ENCODE data around the gene FGF11. TPM values are rescaled to one million over a fixed set of nuclear protein-coding genes. Genes with fewer than 3 reads are reported as not detected.

FGF11 gene
- total and polyA plus RNA-seq, 2 of the 13 experiments (the other 11 are each of a cell fraction or from before 2014, with no cell fraction given) = 0.20 to 7.6 TPM

DNA sequence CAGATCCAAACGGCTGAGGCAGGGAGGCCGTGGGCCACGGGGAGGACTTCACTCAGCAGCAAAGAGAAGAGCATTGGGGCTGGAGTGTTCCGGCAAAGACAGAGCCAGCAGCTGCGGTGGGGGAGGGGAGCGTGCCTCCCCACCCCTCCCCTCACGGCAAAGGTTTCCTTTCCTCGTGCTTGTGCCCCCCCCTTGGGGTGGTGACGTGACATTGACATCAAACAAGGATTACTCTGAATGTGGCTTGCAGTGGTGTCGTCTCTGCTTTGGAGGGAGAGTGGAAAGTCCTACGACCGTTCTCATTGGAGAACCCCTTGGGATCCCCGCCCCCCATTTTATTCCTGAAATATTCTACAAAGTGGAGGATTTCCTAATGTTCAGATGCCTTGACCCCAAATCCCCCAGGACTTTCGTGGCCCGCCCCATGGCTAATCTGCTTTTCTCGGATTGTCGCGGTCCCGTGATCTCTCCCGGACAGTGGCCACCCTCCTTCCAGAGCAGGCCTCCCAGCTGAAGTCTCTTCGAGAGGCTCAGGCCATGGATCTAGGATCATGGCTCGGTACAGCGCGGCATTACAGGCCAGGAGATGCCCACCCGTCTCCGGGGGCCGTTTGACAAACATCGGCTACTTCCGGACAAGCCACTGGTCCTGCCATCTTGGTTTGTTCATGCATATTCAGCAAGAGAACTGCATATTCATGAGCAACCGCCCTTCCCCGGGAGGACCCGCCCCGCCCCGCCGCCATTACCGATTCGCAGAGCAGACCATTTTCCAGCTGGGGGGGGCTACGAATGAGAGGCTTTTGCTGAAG, 44.1 kb downstream of the FGF11 start (continued):
- TF ChIP-seq, protein P1, sequence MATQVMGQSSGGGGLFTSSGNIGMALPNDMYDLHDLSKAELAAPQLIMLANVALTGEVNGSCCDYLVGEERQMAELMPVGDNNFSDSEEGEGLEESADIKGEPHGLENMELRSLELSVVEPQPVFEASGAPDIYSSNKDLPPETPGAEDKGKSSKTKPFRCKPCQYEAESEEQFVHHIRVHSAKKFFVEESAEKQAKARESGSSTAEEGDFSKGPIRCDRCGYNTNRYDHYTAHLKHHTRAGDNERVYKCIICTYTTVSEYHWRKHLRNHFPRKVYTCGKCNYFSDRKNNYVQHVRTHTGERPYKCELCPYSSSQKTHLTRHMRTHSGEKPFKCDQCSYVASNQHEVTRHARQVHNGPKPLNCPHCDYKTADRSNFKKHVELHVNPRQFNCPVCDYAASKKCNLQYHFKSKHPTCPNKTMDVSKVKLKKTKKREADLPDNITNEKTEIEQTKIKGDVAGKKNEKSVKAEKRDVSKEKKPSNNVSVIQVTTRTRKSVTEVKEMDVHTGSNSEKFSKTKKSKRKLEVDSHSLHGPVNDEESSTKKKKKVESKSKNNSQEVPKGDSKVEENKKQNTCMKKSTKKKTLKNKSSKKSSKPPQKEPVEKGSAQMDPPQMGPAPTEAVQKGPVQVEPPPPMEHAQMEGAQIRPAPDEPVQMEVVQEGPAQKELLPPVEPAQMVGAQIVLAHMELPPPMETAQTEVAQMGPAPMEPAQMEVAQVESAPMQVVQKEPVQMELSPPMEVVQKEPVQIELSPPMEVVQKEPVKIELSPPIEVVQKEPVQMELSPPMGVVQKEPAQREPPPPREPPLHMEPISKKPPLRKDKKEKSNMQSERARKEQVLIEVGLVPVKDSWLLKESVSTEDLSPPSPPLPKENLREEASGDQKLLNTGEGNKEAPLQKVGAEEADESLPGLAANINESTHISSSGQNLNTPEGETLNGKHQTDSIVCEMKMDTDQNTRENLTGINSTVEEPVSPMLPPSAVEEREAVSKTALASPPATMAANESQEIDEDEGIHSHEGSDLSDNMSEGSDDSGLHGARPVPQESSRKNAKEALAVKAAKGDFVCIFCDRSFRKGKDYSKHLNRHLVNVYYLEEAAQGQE (IDR thresholded peaks at IDR 0.05; ENCODE audit: borderline replicate concordance in 1 of 2, low read depth in 1 of 2, low read length in 2 of 2) = no peak
- no peak for TF ChIP-seq MED13 (CRISPR knock-in tag; IDR thresholded peaks at IDR 0.05)
- peak; percentile 63 for TF ChIP-seq PITX1 (CRISPR knock-in tag; IDR thresholded peaks at IDR 0.05)
- TF ChIP-seq ETV5 (CRISPR knock-in tag; IDR thresholded peaks at IDR 0.05; ENCODE audit: borderline replicate concordance) = peak; percentile 87
- TF ChIP-seq CSRNP2 (CRISPR knock-in tag; conservative IDR thresholded peaks at IDR 0.05; ENCODE audit: low read depth) = no peak
- TF ChIP-seq PHF21A (CRISPR knock-in tag; IDR thresholded peaks at IDR 0.05) = 0 out of 2 replicates have a peak, but pooled peaks have one; percentile 10
- TF ChIP-seq AHDC1 (CRISPR knock-in tag; IDR thresholded peaks at IDR 0.05; ENCODE audit: borderline replicate concordance) = no peak
- TF ChIP-seq KLF13 (CRISPR knock-in tag; IDR thresholded peaks at IDR 0.05) = no peak
- no peak for TF ChIP-seq KDM1A (CRISPR knock-in tag; IDR thresholded peaks at IDR 0.05)
- no peak for TF ChIP-seq SOX6 (IDR thresholded peaks at IDR 0.05)
- TF ChIP-seq SOX6 (CRISPR knock-in tag; IDR thresholded peaks at IDR 0.05) = peak; percentile 28; the same call in 1 of the 2 replicates
- no peak for TF ChIP-seq ZNF326 (CRISPR knock-in tag; IDR thresholded peaks at IDR 0.05; ENCODE audit: borderline replicate concordance)
- no peak for TF ChIP-seq ZNF160 (CRISPR knock-in tag; IDR thresholded peaks at IDR 0.05)
- peak; percentile 83 for TF ChIP-seq ELF1 (CRISPR knock-in tag; IDR thresholded peaks at IDR 0.05)
- TF ChIP-seq, protein P2, sequence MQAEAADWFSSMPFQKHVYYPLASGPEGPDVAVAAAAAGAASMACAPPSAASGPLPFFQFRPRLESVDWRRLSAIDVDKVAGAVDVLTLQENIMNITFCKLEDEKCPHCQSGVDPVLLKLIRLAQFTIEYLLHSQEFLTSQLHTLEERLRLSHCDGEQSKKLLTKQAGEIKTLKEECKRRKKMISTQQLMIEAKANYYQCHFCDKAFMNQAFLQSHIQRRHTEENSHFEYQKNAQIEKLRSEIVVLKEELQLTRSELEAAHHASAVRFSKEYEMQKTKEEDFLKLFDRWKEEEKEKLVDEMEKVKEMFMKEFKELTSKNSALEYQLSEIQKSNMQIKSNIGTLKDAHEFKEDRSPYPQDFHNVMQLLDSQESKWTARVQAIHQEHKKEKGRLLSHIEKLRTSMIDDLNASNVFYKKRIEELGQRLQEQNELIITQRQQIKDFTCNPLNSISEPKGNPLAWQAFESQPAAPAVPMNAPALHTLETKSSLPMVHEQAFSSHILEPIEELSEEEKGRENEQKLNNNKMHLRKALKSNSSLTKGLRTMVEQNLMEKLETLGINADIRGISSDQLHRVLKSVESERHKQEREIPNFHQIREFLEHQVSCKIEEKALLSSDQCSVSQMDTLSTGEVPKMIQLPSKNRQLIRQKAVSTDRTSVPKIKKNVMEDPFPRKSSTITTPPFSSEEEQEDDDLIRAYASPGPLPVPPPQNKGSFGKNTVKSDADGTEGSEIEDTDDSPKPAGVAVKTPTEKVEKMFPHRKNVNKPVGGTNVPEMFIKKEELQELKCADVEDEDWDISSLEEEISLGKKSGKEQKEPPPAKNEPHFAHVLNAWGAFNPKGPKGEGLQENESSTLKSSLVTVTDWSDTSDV (CRISPR knock-in tag; IDR thresholded peaks at IDR 0.05) = no peak

Measured in HepG2 (cell line).